Stimulated activated naive B cell treated with anti-CD40 and anti-IgM and Interleukin-4, amounts not matched to agents 10 μg/mL and 1 μg/mL and 100 μg/mL, for 72 hours (primary cell): Measurements from ENCODE around the gene EFS.
"Not testable (repeated sequence)": the region's sequence is repeated elsewhere in the genome, so short reads cannot be mapped to it uniquely, and the experiment has no call there.

Experiments used
- ATAC-seq, 2 donors: fragments of 150-1000 bp; cut with Tn5 transposase; replicated peaks; 2 replicates each; pipeline ENCODE4 v1.10.0; 2021; ENCODE audit warnings: moderate library complexity in 1 of 2
- DNase-seq: peaks from one replicate; pipeline ENCODE4 v3.0.0; 2021
- H3K27ac Mint-ChIP-seq: one replicate; pipeline ENCODE4 v1.8.0; 2022; ENCODE audit warnings: mild to moderate bottlenecking, mixed read lengths
- H3K27me3 Mint-ChIP-seq, 2 donors: one replicate each; pipeline ENCODE4 v1.8.0; 2022; ENCODE audit warnings: mixed read lengths in 2 of 2
- H3K36me3 Mint-ChIP-seq, 2 donors: one replicate each; pipeline ENCODE4 v1.8.0; 2022; ENCODE audit warnings: mixed read lengths in 2 of 2, mild to moderate bottlenecking in 1 of 2
- H3K4me1 Mint-ChIP-seq, 2 donors: one replicate each; pipeline ENCODE4 v1.8.0; 2022; ENCODE audit warnings: mixed read lengths in 2 of 2, mild to moderate bottlenecking in 1 of 2
- H3K4me3 Mint-ChIP-seq, 2 donors: one replicate each; pipeline ENCODE4 v1.8.0; 2022; ENCODE audit warnings: mild to moderate bottlenecking in 2 of 2, mixed read lengths in 2 of 2, moderate library complexity in 1 of 2
- H3K9me3 Mint-ChIP-seq, 2 donors: one replicate each; pipeline ENCODE4 v1.8.0; 2022; ENCODE audit warnings: mixed read lengths in 2 of 2, mild to moderate bottlenecking in 1 of 2

EFS gene

GRCh38 chr14:23325746-23326145 lies 39.2 kb downstream of the EFS start:
- Mint-ChIP-seq H3K4me1 (peaks cover 14 to 41% of the 10 kb centered on the region in 2 donors), H3K27ac (peak overlapping the region; percentile 37), H3K36me3 (peaks cover 27 to 43% of the 10 kb centered on the region in 2 donors), H3K4me3 (peak overlapping the region in 1 of 2 donors; percentile 11)
- ATAC-seq, H3K27me3 Mint-ChIP-seq, DNase-seq, H3K9me3 Mint-ChIP-seq: not testable (repeated sequence)

GRCh38 chr14:23324993-23325392 lies 40.0 kb downstream of the EFS start:
- ATAC-seq (no peak), DNase-seq (no peak)
- H3K4me1 Mint-ChIP-seq: peaks cover 17 to 49% of the 10 kb centered on the region in 2 donors
- H3K27me3 Mint-ChIP-seq: no peaks in the 10 kb centered on the region
- H3K36me3 Mint-ChIP-seq: peaks cover 29 to 47% of the 10 kb centered on the region in 2 donors
- no peak overlapping the region for H3K4me3 Mint-ChIP-seq
- H3K27ac Mint-ChIP-seq: peak overlapping the region; percentile 28
- H3K9me3 Mint-ChIP-seq: peaks cover 0 to under 1% of the 10 kb centered on the region in 2 donors

DNA sequence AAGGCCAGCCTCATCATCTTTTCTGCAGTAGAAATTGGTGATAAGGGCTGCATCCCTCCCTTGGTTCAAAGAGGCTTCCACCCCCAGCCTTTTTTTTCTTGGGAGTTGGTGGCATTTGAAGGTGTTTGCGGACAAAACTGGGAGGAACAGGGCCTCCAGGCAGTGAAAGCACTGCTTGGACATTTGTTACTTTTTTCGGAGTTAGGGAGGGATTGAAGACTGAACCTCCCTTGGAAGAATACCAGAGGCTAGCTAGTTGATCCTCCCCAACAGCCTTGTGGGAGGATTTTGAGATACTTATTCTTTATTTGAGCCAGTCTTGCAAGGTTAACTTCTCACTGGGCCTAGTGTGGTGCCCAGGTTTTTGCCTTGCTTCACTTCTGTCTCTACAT lies 40.5 kb downstream of the EFS start:
- Mint-ChIP-seq H3K4me1 (peaks cover 21 to 54% of the 10 kb centered on the region in 2 donors), H3K36me3 (peaks cover 34 to 52% of the 10 kb centered on the region in 2 donors), H3K9me3 (peaks cover 0 to 4% of the 10 kb centered on the region in 2 donors), H3K27ac (peak overlapping the region; percentile 42), H3K4me3 (no peak overlapping the region), H3K27me3 (no peaks in the 10 kb centered on the region)
- DNase-seq (no peak), ATAC-seq (no peak)

GRCh38 chr14:23323838-23324454 lies 41.0 kb downstream of the EFS start:
- ATAC-seq: no peak
- Mint-ChIP-seq H3K4me3 (no peak overlapping the region), H3K36me3 (peaks cover 38 to 53% of the 10 kb centered on the region in 2 donors), H3K27me3 (no peaks in the 10 kb centered on the region), H3K27ac (no peak overlapping the region), H3K4me1 (peaks cover 21 to 56% of the 10 kb centered on the region in 2 donors), H3K9me3 (peaks cover 0 to 4% of the 10 kb centered on the region in 2 donors)
- no peak for DNase-seq

DNA sequence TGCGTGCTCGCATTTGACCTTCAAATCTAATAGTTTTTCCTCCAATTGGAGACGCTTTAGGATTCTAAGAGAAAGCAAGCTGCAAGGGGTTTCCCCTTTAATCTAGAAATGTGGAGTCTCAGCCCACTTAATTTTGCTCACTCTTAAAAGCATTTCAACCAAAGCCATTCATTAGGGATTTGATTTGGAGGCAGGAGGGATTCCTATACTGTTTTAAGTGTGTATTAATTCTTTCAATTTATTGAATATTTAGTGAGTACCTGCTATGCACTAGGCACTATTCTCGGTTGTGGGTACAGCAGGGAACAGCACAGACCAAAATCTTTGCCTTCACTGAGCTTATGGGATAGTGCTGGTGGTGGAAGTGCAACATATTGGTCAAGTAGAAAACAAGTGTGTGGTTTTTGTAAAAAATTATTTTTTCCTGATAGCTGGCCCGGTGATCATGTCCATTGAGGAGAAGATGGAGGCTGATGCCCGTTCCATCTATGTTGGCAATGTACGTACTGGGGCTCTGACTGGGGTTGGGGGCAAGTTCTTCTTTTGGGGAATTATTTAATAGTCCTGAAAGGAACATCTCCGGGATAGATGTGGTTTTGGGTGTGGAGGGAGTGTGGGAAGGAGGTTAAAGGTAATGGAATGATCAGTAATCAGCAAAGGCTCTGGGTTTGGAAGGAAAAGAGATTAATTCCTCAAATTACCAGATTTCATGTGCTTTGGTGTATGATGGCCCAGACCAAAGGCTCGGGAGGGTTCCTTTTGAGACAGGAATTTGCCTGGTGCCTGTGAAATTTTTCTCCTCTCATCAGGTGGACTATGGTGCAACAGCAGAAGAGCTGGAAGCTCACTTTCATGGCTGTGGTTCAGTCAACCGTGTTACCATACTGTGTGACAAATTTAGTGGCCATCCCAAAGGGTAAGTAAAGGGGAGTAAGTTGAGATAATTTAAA lies 42.1 kb downstream of the EFS start:
- no peaks in the 10 kb centered on the region for H3K27me3 Mint-ChIP-seq
- peak overlapping the region; percentile 92 to 95 for H3K4me3 Mint-ChIP-seq
- H3K4me1 Mint-ChIP-seq: peaks cover 21 to 53% of the 10 kb centered on the region in 2 donors
- H3K27ac Mint-ChIP-seq: peak overlapping the region; percentile 96
- H3K36me3 Mint-ChIP-seq: peaks cover 38 to 53% of the 10 kb centered on the region in 2 donors
- DNase-seq (no peak), ATAC-seq (no peak)
- peaks cover 0 to 4% of the 10 kb centered on the region in 2 donors for H3K9me3 Mint-ChIP-seq

- Mint-ChIP-seq H3K4me1 (peaks cover 21 to 47% of the 10 kb centered on the region in 2 donors), H3K27ac (peak overlapping the region; percentile 98), H3K36me3 (peaks cover 38 to 53% of the 10 kb centered on the region in 2 donors), H3K9me3 (peaks cover 0 to 4% of the 10 kb centered on the region in 2 donors), H3K4me3 (peak overlapping the region; percentile 92 to 95), H3K27me3 (no peaks in the 10 kb centered on the region)
- ATAC-seq (peak; percentile 23 to 24), DNase-seq (peak; percentile 55)
Measured at GRCh38 chr14:23321572-23322547, 43.1 kb downstream of the EFS start.

- peaks cover 18 to 42% of the 10 kb centered on the region in 2 donors for H3K4me1 Mint-ChIP-seq
Measured at GRCh38 chr14:23320584-23321571, 44.1 kb downstream of the EFS start, which contains the start of gene PABPN1. Gene PABPN1 (plus strand): TSS chr14:23321457. CDS start chr14:23321470, 13 bp downstream.

GRCh38 chr14:23319746-23320583 lies 45.0 kb downstream of the EFS start:
- no peaks in the 10 kb centered on the region for H3K27me3 Mint-ChIP-seq
- peak overlapping the region; percentile 86 to 95 for H3K4me3 Mint-ChIP-seq
- peaks cover 0 to 4% of the 10 kb centered on the region in 2 donors for H3K9me3 Mint-ChIP-seq
- H3K4me1 Mint-ChIP-seq: peaks cover 16 to 33% of the 10 kb centered on the region in 2 donors
- H3K36me3 Mint-ChIP-seq: peaks cover 25 to 39% of the 10 kb centered on the region in 2 donors
- ATAC-seq (no peak), DNase-seq (no peak)
- peak overlapping the region; percentile 98 for H3K27ac Mint-ChIP-seq

More at GRCh38 chr14:23320584-23321571, 44.1 kb downstream of the EFS start, which contains the start of gene PABPN1:
- peaks cover 0 to 4% of the 10 kb centered on the region in 2 donors for H3K9me3 Mint-ChIP-seq
- peak within 1 kb of the TSS; percentile 92 to 95 for H3K4me3 Mint-ChIP-seq
- peaks cover 31 to 48% of the 10 kb centered on the region in 2 donors for H3K36me3 Mint-ChIP-seq
- peak; percentile 99 for DNase-seq
- H3K27me3 Mint-ChIP-seq: no peaks in the 10 kb centered on the region
- peak; percentile 89 for ATAC-seq
- H3K27ac Mint-ChIP-seq: peak within 1 kb of the TSS; percentile 98

GRCh38 chr14:23316300-23316699 lies 48.7 kb downstream of the EFS start:
- Mint-ChIP-seq H3K9me3 (peaks cover 0 to 4% of the 10 kb centered on the region in 2 donors), H3K27ac (no peak overlapping the region)
- no peak for ATAC-seq

DNA sequence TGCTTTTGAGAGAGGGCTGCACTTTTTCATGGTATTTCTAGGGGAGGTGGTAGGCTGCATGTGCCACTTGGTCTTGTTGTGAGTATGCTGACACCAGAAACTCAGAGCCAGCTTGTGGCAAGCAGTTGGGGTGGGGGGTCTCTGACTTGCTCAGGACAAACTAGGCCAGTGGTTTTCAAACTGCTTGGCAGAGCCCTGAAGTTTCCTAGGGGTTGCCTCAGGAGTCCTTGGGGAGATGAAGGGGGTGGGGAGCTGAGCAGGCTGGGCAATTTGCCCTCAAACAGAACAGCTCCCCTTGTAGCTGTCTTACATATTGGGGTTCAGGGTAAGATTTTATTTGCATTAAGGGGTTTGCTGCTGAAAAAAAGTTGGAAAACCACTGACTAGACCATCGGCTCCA lies 54.4 kb downstream of the EFS start:
- Mint-ChIP-seq H3K27ac (no peak overlapping the region), H3K27me3 (no peaks in the 10 kb centered on the region)
- no peak for DNase-seq

More at GRCh38 chr14:23316300-23316699, 48.7 kb downstream of the EFS start:
- DNase-seq: no peak
- H3K4me3 Mint-ChIP-seq: no peak overlapping the region
- peaks cover 7 to 16% of the 10 kb centered on the region in 2 donors for H3K4me1 Mint-ChIP-seq
- peaks cover 10 to 11% of the 10 kb centered on the region in 2 donors for H3K36me3 Mint-ChIP-seq
- no peaks in the 10 kb centered on the region for H3K27me3 Mint-ChIP-seq

GRCh38 chr14:23308721-23309445 lies 56.1 kb downstream of the EFS start:
- ATAC-seq: no peak
- Mint-ChIP-seq H3K36me3 (peaks cover 12 to 26% of the 10 kb centered on the region in 2 donors), H3K27me3 (no peaks in the 10 kb centered on the region), H3K4me1 (peaks cover 15 to 33% of the 10 kb centered on the region in 2 donors), H3K9me3 (no peaks in the 10 kb centered on the region), H3K4me3 (no peak overlapping the region), H3K27ac (no peak overlapping the region)
- DNase-seq: no peak

More for the DNA sequence above, 54.4 kb downstream of the EFS start:
- ATAC-seq: no peak
- peaks cover 12 to 26% of the 10 kb centered on the region in 2 donors for H3K36me3 Mint-ChIP-seq
- no peak overlapping the region for H3K4me3 Mint-ChIP-seq
- no peaks in the 10 kb centered on the region for H3K9me3 Mint-ChIP-seq
- H3K4me1 Mint-ChIP-seq: peaks cover 15 to 33% of the 10 kb centered on the region in 2 donors
